Islet of Langerhans (tissue), 1 donor: ENCODE measurements around the gene PRR7.

ENCODE experiments used
- FAIRE-seq: peaks from one replicate; lab custom pipeline; 2011; peaks lifted over from hg19 to GRCh38; lab: Jason Lieb, UNC

PRR7 gene

GRCh38 chr5:177437623-177438022 is 9.0 kb upstream of the PRR7 start:
- FAIRE-seq, result no peak

GRCh38 chr5:177438468-177438867 is 8.1 kb upstream of the PRR7 start:
- FAIRE-seq, result no peak

- FAIRE-seq, result no peak
Observed at GRCh38 chr5:177439518-177440053, 7.0 kb upstream of the PRR7 start.

GRCh38 chr5:177440211-177440989 is 6.2 kb upstream of the PRR7 start:
- FAIRE-seq, result no peak

GRCh38 chr5:177440990-177441780 is 5.4 kb upstream of the PRR7 start:
- no peak for FAIRE-seq

GRCh38 chr5:177442066-177442826 is 4.4 kb upstream of the PRR7 start:
- no peak for FAIRE-seq

- FAIRE-seq, result no peak
Observed at GRCh38 chr5:177443144-177443983, 3.2 kb upstream of the PRR7 start.

- FAIRE-seq, result no peak
Observed at GRCh38 chr5:177444106-177445051, 2.2 kb upstream of the PRR7 start.

- no peak for FAIRE-seq
Observed at GRCh38 chr5:177445052-177445916, 1.3 kb upstream of the PRR7 start.

- FAIRE-seq, result no peak
Observed at GRCh38 chr5:177445917-177446199, 756 bp upstream of the PRR7 start.

GRCh38 chr5:177447066-177447610 is 524 bp downstream of the PRR7 start:
- no peak for FAIRE-seq

GRCh38 chr5:177447611-177448243 is 1.1 kb downstream of the PRR7 start:
- no peak for FAIRE-seq

- no peak for FAIRE-seq
Observed at GRCh38 chr5:177448244-177448950, 1.8 kb downstream of the PRR7 start.

- FAIRE-seq, result no peak
Observed at GRCh38 chr5:177449140-177450061, 2.8 kb downstream of the PRR7 start.

- no peak for FAIRE-seq
Observed at GRCh38 chr5:177450667-177451424, 4.2 kb downstream of the PRR7 start.
